Measurements from ENCODE around the gene SPDYE8. TPM values are rescaled to one million over a fixed set of nuclear protein-coding genes. Genes with fewer than 3 reads are reported as not detected.

The SPDYE8 gene
- total RNA-seq: not detected in 2 replicates

GRCh38 chr7:73029666-73030065 lies at the start of gene SPDYE8:
Gene SPDYE8, minus strand, starts transcription at chr7:73029766. Its CDS starts 1,800 bp downstream, at chr7:73027966.

GRCh38 chr7:73057811-73058210 lies 28.2 kb upstream of the SPDYE8 start, which contains the start of gene SPDYE11:
Gene SPDYE11, minus strand, starts transcription at chr7:73057911. Its CDS starts 1,800 bp downstream, at chr7:73056111.

Other genes with a start within 250 kb of the SPDYE8 start
- gene TYW1B, start 201.6 kb downstream of the SPDYE8 start, total RNA-seq: 0.85 and 2.7 TPM in 2 replicates
- 4.8 and 5.8 TPM in 2 replicates for gene POM121, start 104.7 kb downstream of the SPDYE8 start, total RNA-seq
- not detected in 2 replicates for gene TRIM74, start 60.3 kb downstream of the SPDYE8 start, total RNA-seq
- gene SPDYE11, start 28.1 kb upstream of the SPDYE8 start, total RNA-seq: not detected in 2 replicates
- gene SPDYE9, start 56.3 kb upstream of the SPDYE8 start, total RNA-seq: not detected in 2 replicates

Measured in tracheal epithelial cell (primary cell).